ENCODE results near the gene SCT. TPM values are rescaled to one million over a fixed set of nuclear protein-coding genes. Genes with fewer than 3 reads are reported as not detected.

Gene SCT
- total and polyA plus RNA-seq, 8 donors = 0.58 to 0.69 TPM; not detected in 6

DNA sequence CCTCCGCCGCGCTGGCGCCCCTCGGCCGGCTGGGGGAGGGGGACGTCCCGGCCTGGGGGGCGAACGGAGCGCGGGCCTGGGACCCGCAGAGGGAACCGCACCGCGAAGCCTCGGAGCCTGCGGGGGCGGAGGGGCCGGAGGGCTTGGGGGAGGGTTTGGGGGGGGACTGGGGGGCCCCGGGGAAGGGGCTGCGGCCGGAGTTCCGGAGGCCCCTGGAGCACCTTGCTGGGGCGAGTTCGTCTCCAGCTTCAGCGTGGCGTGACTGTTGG is 261 bp upstream of the SCT start:
- Histone ChIP-seq H3K4me1 (no peaks in the 10 kb centered on the region), H3K36me3 (no peaks in the 10 kb centered on the region), H3K9me3 (no peaks in the 10 kb centered on the region), H3K27me3 (no peaks in the 10 kb centered on the region), H3K27ac (no peak overlapping the region), H3K4me3 (no peak overlapping the region)
- FAIRE-seq = no peak
- no peak for ATAC-seq
- TF ChIP-seq, protein P1, sequence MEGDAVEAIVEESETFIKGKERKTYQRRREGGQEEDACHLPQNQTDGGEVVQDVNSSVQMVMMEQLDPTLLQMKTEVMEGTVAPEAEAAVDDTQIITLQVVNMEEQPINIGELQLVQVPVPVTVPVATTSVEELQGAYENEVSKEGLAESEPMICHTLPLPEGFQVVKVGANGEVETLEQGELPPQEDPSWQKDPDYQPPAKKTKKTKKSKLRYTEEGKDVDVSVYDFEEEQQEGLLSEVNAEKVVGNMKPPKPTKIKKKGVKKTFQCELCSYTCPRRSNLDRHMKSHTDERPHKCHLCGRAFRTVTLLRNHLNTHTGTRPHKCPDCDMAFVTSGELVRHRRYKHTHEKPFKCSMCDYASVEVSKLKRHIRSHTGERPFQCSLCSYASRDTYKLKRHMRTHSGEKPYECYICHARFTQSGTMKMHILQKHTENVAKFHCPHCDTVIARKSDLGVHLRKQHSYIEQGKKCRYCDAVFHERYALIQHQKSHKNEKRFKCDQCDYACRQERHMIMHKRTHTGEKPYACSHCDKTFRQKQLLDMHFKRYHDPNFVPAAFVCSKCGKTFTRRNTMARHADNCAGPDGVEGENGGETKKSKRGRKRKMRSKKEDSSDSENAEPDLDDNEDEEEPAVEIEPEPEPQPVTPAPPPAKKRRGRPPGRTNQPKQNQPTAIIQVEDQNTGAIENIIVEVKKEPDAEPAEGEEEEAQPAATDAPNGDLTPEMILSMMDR (IDR thresholded peaks at IDR 0.05) = no peak
- WGBS, 2 donors = 48 to 52% methylated on average over 17 to 28 of the region's 28 CpGs
- peak in 2 of 6 donors; percentile 48 to 56 for DNase-seq
- intact Hi-C loops (cut with DNase I) = no loop called here

DNA sequence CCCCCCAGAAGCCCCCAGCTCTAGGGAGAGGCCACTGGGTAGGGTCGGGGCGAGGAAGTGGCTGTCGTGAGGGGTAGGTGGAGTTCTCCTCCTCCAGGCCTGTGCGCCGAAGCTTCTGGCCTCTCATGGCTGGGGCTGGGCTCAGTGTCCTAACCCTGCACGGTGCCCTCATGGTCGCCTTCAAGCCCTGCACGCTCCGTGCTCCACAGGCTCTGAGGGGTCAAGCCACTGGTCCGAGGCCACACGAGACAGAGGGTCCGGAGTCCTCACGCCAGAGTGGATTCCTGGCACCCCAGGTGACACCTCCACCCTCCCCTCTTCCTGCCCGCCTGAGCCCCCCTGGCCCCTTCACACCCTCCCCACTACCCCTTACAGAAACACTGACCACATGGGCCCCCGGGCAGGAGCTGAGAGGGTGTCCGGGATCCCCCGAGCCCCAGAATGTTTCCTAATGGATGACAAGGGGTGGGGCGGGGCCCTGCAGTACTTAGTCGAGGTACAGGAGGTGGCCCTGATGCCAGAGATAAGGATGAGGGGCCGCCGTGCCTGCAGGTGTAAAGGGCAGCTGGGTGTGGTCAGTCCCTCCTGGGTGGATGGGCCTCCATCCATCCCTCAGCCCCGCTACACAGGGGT is 1.2 kb downstream of the SCT start:
- no peaks in the 10 kb centered on the region for H3K9me3 ChIP-seq
- FAIRE-seq (no peak), ATAC-seq (peak in 1 of 4 donors; percentile 4), DNase-seq (peak in 4 of 6 donors; percentile 15 to 72 (median 43))
- H3K4me3 ChIP-seq = no peak overlapping the region
- 74 to 82% methylated on average over 22 of the region's 22 CpGs for WGBS, 2 donors
- H3K36me3 ChIP-seq = no peaks in the 10 kb centered on the region
- TF ChIP-seq, protein P1 (IDR thresholded peaks at IDR 0.05) = no peak
- H3K27me3 ChIP-seq = no peaks in the 10 kb centered on the region
- H3K4me1 ChIP-seq = no peaks in the 10 kb centered on the region
- no peak overlapping the region for H3K27ac ChIP-seq
- intact Hi-C loops (cut with DNase I) = no loop called here

DNA sequence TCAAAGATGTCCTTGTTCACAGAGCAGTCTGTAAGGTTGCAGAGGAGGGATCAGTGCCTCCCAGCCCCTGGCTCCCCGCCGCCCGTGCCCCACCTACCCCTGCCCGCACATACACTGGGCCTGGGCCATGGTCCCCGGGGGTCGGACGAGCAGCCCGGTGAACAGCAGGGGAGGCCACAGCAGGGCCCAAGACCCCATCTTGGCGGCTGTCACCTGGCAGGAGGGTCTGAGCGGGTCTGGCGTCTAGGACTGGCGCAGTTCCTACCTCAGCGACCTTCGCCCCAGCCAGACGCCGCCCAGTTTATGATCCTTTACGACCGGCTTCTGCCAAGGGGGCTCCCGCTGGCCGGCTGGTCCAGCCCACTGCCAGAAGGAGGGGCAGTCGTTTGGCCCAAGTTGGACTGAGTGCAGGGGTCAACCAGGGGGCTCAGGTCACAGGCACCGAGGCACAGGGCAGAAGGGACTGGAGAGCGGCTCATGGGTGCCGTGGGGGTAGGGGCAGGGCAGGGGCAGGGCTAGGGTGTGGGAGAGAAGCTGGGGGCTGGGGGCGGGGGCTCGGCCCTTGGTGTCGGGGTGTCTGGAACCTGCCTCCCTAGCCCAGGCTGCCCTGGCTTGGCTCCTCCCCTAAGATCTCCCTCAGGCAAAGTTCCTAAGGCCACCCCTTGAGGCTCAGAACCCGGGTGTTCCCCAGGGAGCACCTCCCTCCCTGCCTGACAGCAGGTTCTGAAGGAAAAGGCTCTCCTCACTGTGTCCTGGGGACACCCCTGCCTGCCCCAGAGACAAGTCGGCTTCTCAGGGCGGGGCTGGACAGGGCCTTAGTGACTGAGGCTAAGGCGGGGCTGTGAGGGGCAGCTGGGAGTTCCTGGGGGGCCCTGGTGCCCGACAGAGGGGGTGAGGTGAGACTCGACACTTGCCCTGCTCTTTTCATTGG is 2.0 kb downstream of the SCT start, which contains the start of gene CDHR5:
TSS of gene CDHR5 (minus strand) at position 251 of the 931 bp plus-strand sequence. CDS start at position 198, 53 bp downstream.
- peak; percentile 36 to 62 (median 49) for ATAC-seq
- Histone ChIP-seq H3K27me3 (no peaks in the 10 kb centered on the region), H3K27ac (no peak within 1 kb of the TSS), H3K36me3 (no peaks in the 10 kb centered on the region), H3K4me1 (no peaks in the 10 kb centered on the region), H3K4me3 (peak within 1 kb of the TSS in 1 of 4 donors; percentile 10), H3K9me3 (no peaks in the 10 kb centered on the region)
- no peak for FAIRE-seq
- intact Hi-C loops (cut with DNase I) = no loop called here
- WGBS, 2 donors = 50 to 64% methylated on average over 31 to 33 of the region's 33 CpGs
- DNase-seq = peak in 5 of 6 donors; percentile 13 to 75 (median 38)
- TF ChIP-seq, protein P1 (IDR thresholded peaks at IDR 0.05) = no peak

DNA sequence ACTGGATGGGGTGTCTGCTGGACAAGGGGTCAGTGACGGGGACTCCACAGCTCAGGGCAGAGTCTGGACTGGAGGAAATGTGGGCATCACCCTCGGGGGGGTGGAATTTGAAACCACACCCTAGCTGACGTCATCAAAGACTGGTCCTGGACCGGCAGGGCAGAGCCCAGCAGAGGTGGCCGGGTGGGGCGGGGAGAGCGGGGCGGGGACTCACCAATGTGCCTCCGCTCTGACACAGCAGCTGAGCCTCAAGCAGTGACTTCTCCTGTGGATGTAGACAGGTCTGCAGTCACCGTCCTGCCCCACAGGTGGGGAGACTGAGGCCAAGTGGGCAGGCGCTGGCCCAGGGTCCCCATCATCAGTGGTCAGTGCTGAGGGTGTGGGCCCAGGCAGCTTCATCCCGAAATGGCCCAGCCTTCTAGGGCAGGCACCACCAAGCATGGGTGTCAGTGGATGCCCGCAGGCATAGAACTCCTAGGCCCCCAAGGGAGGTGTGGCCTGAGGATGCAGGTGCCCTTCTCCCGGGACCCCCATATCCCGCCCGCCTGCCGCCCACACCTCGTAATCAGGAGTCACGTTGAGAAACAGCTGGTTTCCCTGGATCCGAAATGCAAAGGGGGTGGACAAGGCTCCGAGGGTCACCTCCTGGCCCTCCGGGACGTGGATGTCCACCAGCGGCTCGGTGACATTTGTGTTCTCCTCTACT is 2.8 kb downstream of the SCT start:
- ATAC-seq (peak; percentile 23 to 45 (median 43)), DNase-seq (peak in 5 of 6 donors; percentile 14 to 58 (median 54)), FAIRE-seq (no peak)
- H3K27me3 ChIP-seq = no peaks in the 10 kb centered on the region
- H3K27ac ChIP-seq = no peak overlapping the region
- H3K4me1 ChIP-seq = no peaks in the 10 kb centered on the region
- WGBS, 2 donors = 60 to 75% methylated on average over 25 of the region's 25 CpGs
- TF ChIP-seq, protein P1 (IDR thresholded peaks at IDR 0.05) = no peak
- intact Hi-C loops (cut with DNase I) = no loop called here
- H3K4me3 ChIP-seq = peak overlapping the region in 1 of 4 donors; percentile 10
- H3K36me3 ChIP-seq = no peaks in the 10 kb centered on the region
- no peaks in the 10 kb centered on the region for H3K9me3 ChIP-seq

All from pancreas (tissue), 10 donors.